Gastrocnemius medialis (tissue), 4 donors: ENCODE measurements around the gene RPGRIP1.

Experiments used
- CTCF ChIP-seq, 5 experiments: fragments of 450-650 bp in 3 of 5; fragments of 200-600 bp in 2 of 5; sonication (generic) in 2 of 5; IDR thresholded peaks in 4 of 5; conservative IDR thresholded peaks in 1 of 5; 1 replicate in 4 of 5; 2 replicates in 1 of 5; pipeline ENCODE4 v1.5.1; 2016 to 2019; ENCODE audit warnings: antibody characterized with exemption in 5 of 5, mild to moderate bottlenecking in 3 of 5, moderate library complexity in 3 of 5
- POLR2A ChIP-seq, 2 donors: fragments of 450-650 bp; IDR thresholded peaks; one replicate each; pipeline ENCODE4 v1.6.1; 2017; ENCODE audit warnings: antibody characterized with exemption in 2 of 2, mild to moderate bottlenecking in 2 of 2, moderate library complexity in 2 of 2

GRCh38 chr14:21326972-21327371, 47.1 kb downstream of the RPGRIP1 start:
- no peak for TF ChIP-seq POLR2A (IDR thresholded peaks at IDR 0.05)
- no peak for TF ChIP-seq CTCF (IDR thresholded peaks at IDR 0.05 in 4 of 5, conservative IDR thresholded peaks at IDR 0.05 in 1 of 5)
